ENCODE data around the gene SLC35E4. TPM values are rescaled to one million over a fixed set of nuclear protein-coding genes. Genes with fewer than 3 reads are reported as not detected.

Gene SLC35E4
- total and polyA plus RNA-seq, 2 experiments from 2014 or later: 9.1 to 16.4 TPM

- H3K27me3 ChIP-seq (replicated peaks; ENCODE audit: insufficient read depth): no peaks in the 10 kb centered on the region
- no peaks in the 10 kb centered on the region for H3K9me2 ChIP-seq (ENCODE audit: insufficient read depth)
- H3K27ac ChIP-seq: peak overlapping the region; percentile 72
- peaks cover 39% of the 10 kb centered on the region for H3K79me2 ChIP-seq (ENCODE audit: insufficient read depth)
- no peaks in the 10 kb centered on the region for H4K20me1 ChIP-seq (ENCODE audit: insufficient read depth)
- DNase-seq: peak; percentile 92
- H3K9me3 ChIP-seq (ENCODE audit: low read depth): no peaks in the 10 kb centered on the region
- WGBS, 2 experiments (ENCODE audit: low coverage in 1 of 2, low lambda C conversion rate in 2 of 2, missing lambda C conversion rate in 2 of 2): 16 to 17% methylated on average over 19 to 29 of the region's 29 CpGs
- H3F3A ChIP-seq (ENCODE audit: insufficient read depth): peaks cover 8% of the 10 kb centered on the region; the same call in 1 of the 2 replicates
- peak overlapping the region; percentile 93 for H3K4me2 ChIP-seq (ENCODE audit: unreplicated experiment)
- H3K4me3 ChIP-seq: peak overlapping the region; percentile 79
- in situ Hi-C loops (cut with MboI): loop anchor here (10.0 kb wide), 2 partner anchors 120 to 270 kb away; no protein-coding TSS in a partner anchor
- peaks cover 23% of the 10 kb centered on the region for H3K4me1 ChIP-seq (ENCODE audit: insufficient read depth)
- peak overlapping the region; percentile 57 for H3K9ac ChIP-seq
- peak overlapping the region; percentile 87 for H2AFZ ChIP-seq
- no peak for TF ChIP-seq EZH2 (IDR thresholded peaks at IDR 0.05; ENCODE audit: insufficient read depth, poor library complexity, severe bottlenecking)
- no peak for TF ChIP-seq EZH2phosphoT487 (IDR thresholded peaks at IDR 0.05; ENCODE audit: insufficient read depth, low read depth)
- no peaks in the 10 kb centered on the region for H3K36me3 ChIP-seq (ENCODE audit: low read depth)
These were observed 929 bp upstream of the SLC35E4 start for GRCh38 chr22:30634471-30635233.

GRCh38 chr22:30636226-30637077 is 871 bp downstream of the SLC35E4 start:
- in situ Hi-C loops (cut with MboI): loop anchor here (10.0 kb wide), 2 partner anchors 118 to 268 kb away; no protein-coding TSS in a partner anchor
- H3K4me1 ChIP-seq (ENCODE audit: insufficient read depth): peaks cover 23% of the 10 kb centered on the region
- peaks cover 8% of the 10 kb centered on the region; the same call in 1 of the 2 replicates for H3F3A ChIP-seq (ENCODE audit: insufficient read depth)
- peak; percentile 54 for DNase-seq
- peaks cover 54% of the 10 kb centered on the region for H3K79me2 ChIP-seq (ENCODE audit: insufficient read depth)
- H4K20me1 ChIP-seq (ENCODE audit: insufficient read depth): no peaks in the 10 kb centered on the region
- H3K9me3 ChIP-seq (ENCODE audit: low read depth): no peaks in the 10 kb centered on the region
- peak overlapping the region; percentile 83 for H3K9ac ChIP-seq
- peak overlapping the region; percentile 82 for H2AFZ ChIP-seq
- WGBS, 2 experiments (ENCODE audit: low coverage in 1 of 2, low lambda C conversion rate in 2 of 2, missing lambda C conversion rate in 2 of 2): 33 to 40% methylated on average over 30 to 40 of the region's 45 CpGs
- no peaks in the 10 kb centered on the region for H3K27me3 ChIP-seq (replicated peaks; ENCODE audit: insufficient read depth)
- H3K4me2 ChIP-seq (ENCODE audit: unreplicated experiment): peak overlapping the region; percentile 93
- H3K4me3 ChIP-seq: peak overlapping the region; percentile 79
- no peak for TF ChIP-seq EZH2 (IDR thresholded peaks at IDR 0.05; ENCODE audit: insufficient read depth, poor library complexity, severe bottlenecking)
- H3K36me3 ChIP-seq (ENCODE audit: low read depth): no peaks in the 10 kb centered on the region
- peak overlapping the region; percentile 72 for H3K27ac ChIP-seq
- no peaks in the 10 kb centered on the region for H3K9me2 ChIP-seq (ENCODE audit: insufficient read depth)

GRCh38 chr22:30637701-30638114 is 2.1 kb downstream of the SLC35E4 start:
- in situ Hi-C loops (cut with MboI): loop anchor here (10.0 kb wide), 2 partner anchors 117 to 267 kb away; no protein-coding TSS in a partner anchor
- Histone ChIP-seq H3K9me3 (ENCODE audit: low read depth) (no peaks in the 10 kb centered on the region), H3K4me2 (ENCODE audit: unreplicated experiment) (peak overlapping the region; percentile 93), H3K27ac (no peak overlapping the region), H3F3A (ENCODE audit: insufficient read depth) (peaks cover 8% of the 10 kb centered on the region; the same call in 1 of the 2 replicates), H3K79me2 (ENCODE audit: insufficient read depth) (peaks cover 61% of the 10 kb centered on the region), H3K9me2 (ENCODE audit: insufficient read depth) (no peaks in the 10 kb centered on the region), H3K4me1 (ENCODE audit: insufficient read depth) (peaks cover 23% of the 10 kb centered on the region), H3K27me3 (replicated peaks; ENCODE audit: insufficient read depth) (no peaks in the 10 kb centered on the region), H3K9ac (no peak overlapping the region), H2AFZ (no peak overlapping the region), H3K4me3 (peak overlapping the region; percentile 79), H4K20me1 (ENCODE audit: insufficient read depth) (no peaks in the 10 kb centered on the region), H3K36me3 (ENCODE audit: low read depth) (no peaks in the 10 kb centered on the region)
- peak; percentile 18 for DNase-seq
- WGBS, 2 experiments (ENCODE audit: low coverage in 1 of 2, low lambda C conversion rate in 2 of 2, missing lambda C conversion rate in 2 of 2): 46 to 61% methylated on average over 1 of the region's 1 CpG
- TF ChIP-seq EZH2 (IDR thresholded peaks at IDR 0.05; ENCODE audit: insufficient read depth, poor library complexity, severe bottlenecking): no peak
- TF ChIP-seq EZH2phosphoT487 (IDR thresholded peaks at IDR 0.05; ENCODE audit: insufficient read depth, low read depth): no peak

GRCh38 chr22:30640361-30640760 is 4.8 kb downstream of the SLC35E4 start:
- Histone ChIP-seq H2AFZ (no peak overlapping the region), H3K9me3 (ENCODE audit: low read depth) (no peaks in the 10 kb centered on the region), H3K79me2 (ENCODE audit: insufficient read depth) (peaks cover 68% of the 10 kb centered on the region), H3K9ac (no peak overlapping the region), H3K36me3 (ENCODE audit: low read depth) (no peaks in the 10 kb centered on the region), H3F3A (ENCODE audit: insufficient read depth) (peaks cover 18% of the 10 kb centered on the region), H3K4me1 (ENCODE audit: insufficient read depth) (peaks cover 25% of the 10 kb centered on the region), H3K4me3 (no peak overlapping the region), H3K9me2 (ENCODE audit: insufficient read depth) (no peaks in the 10 kb centered on the region), H3K4me2 (ENCODE audit: unreplicated experiment) (no peak overlapping the region), H3K27ac (no peak overlapping the region), H3K27me3 (replicated peaks; ENCODE audit: insufficient read depth) (no peaks in the 10 kb centered on the region), H4K20me1 (ENCODE audit: insufficient read depth) (no peaks in the 10 kb centered on the region)
- in situ Hi-C loops (cut with MboI): no loop called here
- no peak for TF ChIP-seq EZH2 (IDR thresholded peaks at IDR 0.05; ENCODE audit: insufficient read depth, poor library complexity, severe bottlenecking)
- TF ChIP-seq EZH2phosphoT487 (IDR thresholded peaks at IDR 0.05; ENCODE audit: insufficient read depth, low read depth): no peak
- DNase-seq: no peak
- WGBS, 2 experiments (ENCODE audit: low coverage in 1 of 2, low lambda C conversion rate in 2 of 2, missing lambda C conversion rate in 2 of 2): 99 to 100% methylated on average over 4 of the region's 4 CpGs
